NCI-H1092 (cell line): ENCODE data around the gene FMNL2.

Experiments
- DNase-seq: peaks from one replicate; lab custom pipeline; 2025; lab: John Stamatoyannopoulos, UW

FMNL2 gene

GRCh38 chr2:152427902-152428301 is 92.9 kb downstream of the FMNL2 start:
- DNase-seq = no peak

- no peak for DNase-seq
Measured at GRCh38 chr2:152428800-152429582, 94.0 kb downstream of the FMNL2 start.

- DNase-seq = no peak
Measured at GRCh38 chr2:152430876-152431275, 95.9 kb downstream of the FMNL2 start.

GRCh38 chr2:152431370-152432098 is 96.6 kb downstream of the FMNL2 start:
- DNase-seq = no peak

GRCh38 chr2:152432206-152432653 is 97.3 kb downstream of the FMNL2 start:
- DNase-seq = no peak

GRCh38 chr2:152432765-152433164 is 97.8 kb downstream of the FMNL2 start:
- DNase-seq = no peak

GRCh38 chr2:152433289-152433688 is 98.3 kb downstream of the FMNL2 start:
- DNase-seq = no peak

GRCh38 chr2:152433791-152434190 is 98.8 kb downstream of the FMNL2 start:
- no peak for DNase-seq

GRCh38 chr2:152434395-152435182 is 99.6 kb downstream of the FMNL2 start:
- DNase-seq = no peak

GRCh38 chr2:152436148-152436547 is 101.2 kb downstream of the FMNL2 start:
- no peak for DNase-seq

GRCh38 chr2:152437276-152438108 is 102.5 kb downstream of the FMNL2 start:
- no peak for DNase-seq

GRCh38 chr2:152440049-152440448 is 105.1 kb downstream of the FMNL2 start:
- no peak for DNase-seq

- DNase-seq = no peak
Measured at GRCh38 chr2:152440460-152440859, 105.5 kb downstream of the FMNL2 start.

- no peak for DNase-seq
Measured at GRCh38 chr2:152441961-152442360, 107.0 kb downstream of the FMNL2 start.

GRCh38 chr2:152443771-152444170 is 108.8 kb downstream of the FMNL2 start:
- no peak for DNase-seq

GRCh38 chr2:152444448-152444847 is 109.5 kb downstream of the FMNL2 start:
- DNase-seq = no peak

GRCh38 chr2:152445375-152445774 is 110.4 kb downstream of the FMNL2 start:
- DNase-seq = no peak

- DNase-seq = no peak
Measured at GRCh38 chr2:152445791-152446201, 110.8 kb downstream of the FMNL2 start.

GRCh38 chr2:152446213-152446612 is 111.2 kb downstream of the FMNL2 start:
- no peak for DNase-seq

- no peak for DNase-seq
Measured at GRCh38 chr2:152447897-152448296, 112.9 kb downstream of the FMNL2 start.

GRCh38 chr2:152448606-152449005 is 113.6 kb downstream of the FMNL2 start:
- DNase-seq = no peak

- no peak for DNase-seq
Measured at GRCh38 chr2:152449578-152449977, 114.6 kb downstream of the FMNL2 start.
